Measurements from ENCODE around the gene LEMD1.
"Not testable (repeated sequence)": the region's sequence is repeated elsewhere in the genome, so short reads cannot be mapped to it uniquely, and the experiment has no call there.

LEMD1 gene

DNA sequence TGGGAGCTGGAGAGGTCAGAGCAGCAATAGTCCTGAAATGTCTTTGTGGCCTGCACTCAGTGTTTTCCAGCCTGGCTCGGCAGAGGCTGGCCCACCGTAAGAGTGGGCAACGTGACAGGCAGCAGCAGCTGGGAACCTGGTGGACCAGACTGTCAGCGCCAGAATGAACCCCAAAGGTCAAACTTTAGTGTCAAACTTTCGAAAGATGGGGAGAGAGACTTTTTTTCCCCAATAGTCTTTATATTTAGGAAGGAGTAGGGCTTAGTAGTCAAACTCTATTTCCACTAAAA, 23.7 kb upstream of the LEMD1 start:
- DNase-seq: no peak

DNA sequence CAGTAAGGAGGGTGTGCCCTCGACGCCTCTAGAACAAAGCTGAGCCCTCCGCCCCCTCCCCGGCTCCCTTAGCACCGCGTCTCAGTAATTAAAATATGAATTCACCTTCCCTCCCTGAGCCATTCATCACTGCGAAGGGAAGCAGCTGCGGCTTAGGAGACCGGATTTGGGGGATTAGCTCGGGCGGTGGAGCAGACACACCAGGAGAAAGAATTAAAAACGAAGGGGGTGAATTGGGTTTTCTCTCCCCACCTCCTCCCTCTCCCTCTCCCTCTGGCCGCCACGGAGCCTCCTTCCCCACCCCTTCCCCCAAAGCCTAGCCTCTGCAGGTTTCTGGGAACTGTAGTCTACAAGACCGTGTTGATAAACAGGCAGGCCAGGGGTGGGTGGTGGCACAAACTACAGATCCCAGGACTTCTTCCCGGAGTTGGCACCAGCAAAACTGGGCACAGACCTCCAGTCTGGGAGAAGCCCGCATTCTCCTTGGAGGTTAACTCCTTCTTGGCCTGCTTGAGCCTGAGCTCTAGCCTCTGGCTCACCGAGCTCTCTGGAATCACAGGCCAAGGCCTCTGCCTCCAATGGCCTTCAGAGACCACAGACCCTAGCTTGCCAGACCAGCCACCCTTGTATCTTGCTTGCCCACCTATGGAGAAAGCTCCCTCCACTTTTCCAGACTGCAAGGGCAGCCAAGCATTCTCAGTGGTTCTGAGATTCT, 23.2 kb upstream of the LEMD1 start:
- peak; percentile 54 for DNase-seq

DNA sequence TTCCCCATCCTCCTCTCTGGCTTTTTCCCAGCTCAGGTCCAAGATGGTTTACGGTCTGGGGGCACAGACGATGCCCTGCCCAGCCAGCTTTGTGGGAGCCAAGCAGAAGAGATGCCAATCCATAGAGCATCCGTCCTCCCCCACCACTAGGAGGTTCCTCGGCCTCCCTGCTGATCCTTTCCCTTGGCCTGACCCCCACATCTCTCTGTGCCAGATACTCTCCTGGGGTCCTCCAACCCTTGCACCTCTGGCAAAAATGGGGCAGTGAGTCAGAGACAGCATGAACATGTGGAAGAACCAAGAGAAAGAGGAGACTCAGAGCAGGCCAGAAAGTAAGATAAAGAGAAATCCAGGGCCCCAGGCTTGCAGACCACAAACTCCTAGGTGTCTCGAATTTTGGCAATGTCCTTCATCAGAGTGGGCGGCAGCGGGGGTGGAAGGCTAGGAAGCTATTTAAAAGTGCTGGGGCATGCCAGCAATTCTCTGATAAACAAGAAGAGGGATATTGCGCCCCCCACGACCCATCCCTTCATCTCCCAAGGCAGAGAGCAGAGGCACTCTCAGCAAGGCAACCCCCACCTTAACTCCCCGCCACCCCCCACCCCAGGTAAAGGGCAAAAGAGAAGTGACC, 22.6 kb upstream of the LEMD1 start:
- no peak for DNase-seq

DNA sequence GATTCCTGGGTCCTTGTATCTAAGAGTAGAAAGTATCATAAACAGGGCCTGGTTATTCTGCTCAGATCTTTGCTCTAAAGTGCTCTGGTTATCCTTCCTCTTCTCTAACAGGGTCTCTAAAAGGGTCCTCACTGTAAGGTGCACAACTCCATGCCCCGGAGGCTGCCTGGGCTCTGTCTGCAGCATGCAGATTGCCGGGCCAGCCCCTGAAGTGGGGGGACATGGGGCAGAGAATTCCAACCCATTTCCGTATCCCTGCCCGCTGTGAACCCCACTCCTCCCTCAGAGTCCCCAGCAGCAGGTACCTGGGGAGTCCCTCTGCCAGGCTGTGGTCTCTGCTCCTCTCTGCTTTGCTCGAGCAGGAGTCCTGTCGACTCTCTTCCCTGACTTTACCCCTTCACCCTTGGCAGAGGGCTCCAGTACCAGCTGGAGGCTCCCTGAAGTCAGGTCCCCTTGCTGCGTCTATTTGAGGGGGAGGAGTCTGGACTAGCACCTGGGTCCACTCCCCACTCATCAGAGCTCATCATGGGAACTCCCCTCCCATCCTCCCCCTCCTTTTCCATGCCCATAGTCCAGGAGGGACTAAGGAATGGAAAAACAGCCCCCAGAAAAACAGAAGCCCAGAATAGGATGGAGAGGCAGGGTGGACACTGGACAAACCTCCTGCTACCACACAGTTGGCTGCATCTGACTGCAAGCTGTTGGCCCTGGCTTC, 21.9 kb upstream of the LEMD1 start:
- DNase-seq: peak; percentile 63

DNA sequence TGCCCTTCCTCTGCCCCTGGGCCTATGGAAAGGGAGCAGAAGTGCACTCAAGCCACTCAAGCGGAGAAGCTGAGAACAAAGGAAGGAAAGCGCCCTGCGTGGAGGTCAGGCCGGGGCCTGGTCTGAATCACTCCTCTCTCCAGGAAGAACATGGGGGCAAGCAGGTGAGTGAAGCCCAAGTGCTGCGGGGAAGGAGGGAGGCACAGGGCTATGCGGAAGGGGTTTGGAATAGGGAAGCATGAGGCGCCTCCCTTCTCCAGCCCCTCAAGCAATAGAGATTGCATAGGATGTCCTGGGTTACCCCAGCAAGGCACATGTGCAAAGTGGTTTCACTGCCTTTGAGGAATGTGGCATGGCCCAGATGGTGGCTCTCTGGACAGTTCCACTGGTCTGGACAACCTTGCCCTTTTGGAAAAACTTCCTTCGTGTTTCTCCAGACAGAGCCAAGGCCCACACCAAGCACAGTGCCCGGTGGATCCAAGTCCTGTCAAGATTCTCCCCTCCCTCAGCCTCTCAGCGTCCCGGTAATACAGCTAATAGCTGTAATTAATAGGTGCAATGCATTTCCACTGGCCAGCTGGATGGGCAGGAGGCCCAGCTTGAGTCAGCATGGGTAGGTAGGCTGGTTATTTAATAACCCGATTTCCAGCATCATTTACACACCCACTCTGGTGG, 20.3 kb upstream of the LEMD1 start:
- DNase-seq: peak; percentile 79

DNA sequence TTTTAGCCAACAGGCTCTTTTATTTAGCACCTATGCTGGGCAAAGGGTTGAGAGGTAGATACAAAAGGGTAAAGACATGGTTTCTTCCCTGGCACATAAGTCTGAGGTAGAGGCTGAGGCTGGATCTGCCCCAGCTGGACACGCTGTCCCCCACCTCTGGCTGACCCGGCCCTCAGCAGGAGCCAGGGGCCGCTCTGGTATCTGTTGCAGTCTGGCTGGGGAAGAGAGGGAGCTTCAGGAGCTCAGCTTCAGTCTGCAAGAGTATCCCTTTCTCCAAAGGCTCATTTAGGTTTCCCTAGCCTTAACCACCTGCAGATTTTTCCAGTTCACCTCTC, 19.8 kb upstream of the LEMD1 start:
- peak; percentile 65 for DNase-seq

GRCh38 chr1:205441318-205441633, 19.4 kb upstream of the LEMD1 start:
- no peak for DNase-seq

- DNase-seq: peak; percentile 94
These were observed 18.8 kb upstream of the LEMD1 start for GRCh38 chr1:205440476-205441317.

DNA sequence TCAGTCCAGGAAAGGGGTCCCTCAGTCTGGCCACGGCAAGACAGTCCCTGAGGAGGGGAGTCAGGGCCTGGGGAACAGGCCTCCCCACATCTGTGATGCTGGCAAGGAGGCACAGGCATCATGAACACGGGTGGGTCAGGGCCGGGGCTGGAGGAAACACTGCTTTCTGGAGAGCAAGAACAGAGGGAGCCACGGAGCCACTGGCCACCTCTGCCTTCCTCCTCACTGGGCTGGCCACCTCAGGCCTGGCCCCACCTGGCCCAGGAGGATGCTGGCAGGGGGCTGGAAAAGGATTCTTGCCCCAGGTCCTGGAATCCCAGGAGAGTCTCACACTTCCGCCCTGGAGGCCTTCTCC, 18.2 kb upstream of the LEMD1 start:
- DNase-seq: no peak

DNA sequence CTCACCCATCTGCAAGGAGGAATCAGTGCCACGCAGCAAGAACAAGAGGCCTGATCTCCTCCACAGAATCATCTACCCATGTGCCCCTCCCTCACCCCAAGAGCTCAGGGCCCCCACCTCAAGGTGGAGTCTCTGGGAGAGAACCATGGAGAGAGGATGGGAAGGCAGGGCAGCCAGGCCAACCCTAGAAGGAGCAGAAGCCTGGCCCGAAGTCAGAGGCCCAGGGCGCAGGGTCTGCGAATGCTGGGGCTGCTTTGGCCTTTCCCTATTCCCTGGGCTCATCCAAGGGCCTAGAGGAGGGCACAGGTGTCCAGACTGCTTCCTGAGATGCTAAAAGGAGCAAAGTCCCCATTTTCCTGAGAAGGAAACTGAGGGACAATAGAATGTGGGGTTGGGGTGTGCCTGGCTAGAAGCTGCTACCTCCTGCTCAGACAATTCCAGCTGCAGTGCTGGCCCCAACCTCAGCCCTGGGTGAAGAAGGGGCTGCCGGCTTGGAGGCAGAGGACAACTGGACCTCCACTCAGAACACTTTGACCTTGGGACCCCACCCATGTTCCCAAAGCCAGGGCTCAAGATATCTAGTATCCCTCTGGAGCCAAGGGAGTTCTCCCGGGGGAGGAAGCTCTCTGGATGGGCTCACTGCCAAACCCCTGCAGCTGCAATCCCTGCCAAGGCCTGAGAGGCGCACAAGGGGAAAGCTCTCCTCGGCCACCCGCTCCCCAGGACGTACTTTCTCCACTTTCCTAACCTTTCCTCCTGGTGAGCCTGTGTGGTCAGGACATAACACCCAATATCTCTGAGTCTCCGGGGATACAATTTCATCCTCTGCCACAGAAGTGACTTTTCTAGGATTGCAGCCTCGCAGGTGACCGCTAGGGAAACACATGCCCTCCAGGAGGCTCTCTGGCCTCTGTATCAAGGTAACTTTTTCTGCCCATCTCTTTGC, 16.6 kb upstream of the LEMD1 start:
- DNase-seq: peak; percentile 87

DNA sequence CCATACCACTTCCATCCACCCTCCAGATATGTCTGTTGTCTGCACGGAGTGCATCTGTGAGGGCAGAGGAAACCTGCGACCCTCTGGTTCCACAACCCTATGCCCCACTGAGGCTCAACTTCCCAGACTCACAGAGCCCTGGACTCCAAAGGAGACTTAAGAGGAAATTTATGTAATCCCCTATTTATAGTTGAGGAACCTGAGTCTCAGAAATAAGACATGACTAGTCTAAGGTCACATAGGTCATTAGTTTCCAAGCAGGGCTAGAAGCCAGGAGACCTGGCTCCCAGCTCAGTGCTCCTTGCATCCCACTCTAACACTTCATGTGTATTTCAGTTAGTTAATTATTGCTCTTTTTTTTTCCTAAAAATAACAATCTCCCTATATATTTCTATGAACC, 15.7 kb upstream of the LEMD1 start:
- DNase-seq: no peak

- DNase-seq: no peak
These were observed 15.0 kb upstream of the LEMD1 start for GRCh38 chr1:205436776-205437410.

GRCh38 chr1:205435578-205436573, 14.0 kb upstream of the LEMD1 start:
- DNase-seq: no peak

DNA sequence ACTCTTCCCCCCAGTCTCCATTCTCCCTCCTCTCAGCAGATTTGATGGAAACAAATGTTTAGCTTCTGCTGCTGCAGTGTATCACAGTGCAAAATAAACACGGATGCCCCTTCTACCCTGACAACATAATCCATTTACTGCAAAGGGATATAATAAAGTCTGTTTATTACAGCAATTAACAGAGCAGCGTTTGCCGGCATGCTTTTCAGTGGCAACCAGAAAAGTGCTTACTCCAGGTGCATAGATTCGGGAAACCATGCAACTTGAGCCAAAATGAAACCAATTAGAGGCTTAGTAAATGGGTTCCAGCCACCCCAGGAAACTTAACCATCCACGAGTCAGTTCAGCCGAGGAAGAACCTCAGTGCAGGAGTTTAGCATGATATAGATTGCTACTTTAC, 12.9 kb upstream of the LEMD1 start:
- DNase-seq: no peak

- not testable (repeated sequence) for DNase-seq
These were observed 10.8 kb upstream of the LEMD1 start for GRCh38 chr1:205432692-205433091.

GRCh38 chr1:205432116-205432515, 10.3 kb upstream of the LEMD1 start:
- DNase-seq: no peak

DNA sequence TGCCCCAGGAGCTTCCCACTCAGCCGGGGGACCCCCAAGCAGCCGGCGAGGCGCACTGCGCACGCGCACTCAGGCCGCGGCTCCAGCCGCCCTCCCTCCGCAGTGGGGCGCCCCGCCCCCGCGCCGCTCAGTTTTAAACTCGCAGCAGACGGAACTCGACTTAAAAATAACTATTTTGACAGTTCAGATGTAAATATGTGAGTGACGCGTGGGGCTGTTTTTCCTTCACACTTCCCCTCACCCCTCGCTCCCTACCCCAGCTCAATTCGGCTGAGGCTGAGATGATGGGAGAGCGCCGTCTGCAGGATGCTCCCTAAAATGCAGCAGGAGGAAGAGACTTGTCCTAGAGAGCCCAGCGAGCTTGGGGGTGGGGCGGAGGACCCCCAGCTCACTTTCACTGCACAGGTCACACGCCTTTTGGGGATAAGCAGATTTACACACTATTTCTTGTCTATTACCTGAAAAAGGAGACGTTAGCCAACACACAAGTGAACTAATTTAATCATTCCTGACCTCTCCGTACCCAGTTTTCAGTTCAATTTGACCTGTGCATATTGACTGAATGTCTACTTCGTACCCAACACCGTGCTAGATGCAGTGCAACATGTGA, 8.9 kb upstream of the LEMD1 start:
- no peak for DNase-seq

GRCh38 chr1:205429762-205430695, 8.2 kb upstream of the LEMD1 start:
- DNase-seq: no peak

All from NCI-H510A treated with DMSO at 0.1 percent for 48 hours (cell line).